ENCODE measurements around the gene POLRMT.

DNA sequence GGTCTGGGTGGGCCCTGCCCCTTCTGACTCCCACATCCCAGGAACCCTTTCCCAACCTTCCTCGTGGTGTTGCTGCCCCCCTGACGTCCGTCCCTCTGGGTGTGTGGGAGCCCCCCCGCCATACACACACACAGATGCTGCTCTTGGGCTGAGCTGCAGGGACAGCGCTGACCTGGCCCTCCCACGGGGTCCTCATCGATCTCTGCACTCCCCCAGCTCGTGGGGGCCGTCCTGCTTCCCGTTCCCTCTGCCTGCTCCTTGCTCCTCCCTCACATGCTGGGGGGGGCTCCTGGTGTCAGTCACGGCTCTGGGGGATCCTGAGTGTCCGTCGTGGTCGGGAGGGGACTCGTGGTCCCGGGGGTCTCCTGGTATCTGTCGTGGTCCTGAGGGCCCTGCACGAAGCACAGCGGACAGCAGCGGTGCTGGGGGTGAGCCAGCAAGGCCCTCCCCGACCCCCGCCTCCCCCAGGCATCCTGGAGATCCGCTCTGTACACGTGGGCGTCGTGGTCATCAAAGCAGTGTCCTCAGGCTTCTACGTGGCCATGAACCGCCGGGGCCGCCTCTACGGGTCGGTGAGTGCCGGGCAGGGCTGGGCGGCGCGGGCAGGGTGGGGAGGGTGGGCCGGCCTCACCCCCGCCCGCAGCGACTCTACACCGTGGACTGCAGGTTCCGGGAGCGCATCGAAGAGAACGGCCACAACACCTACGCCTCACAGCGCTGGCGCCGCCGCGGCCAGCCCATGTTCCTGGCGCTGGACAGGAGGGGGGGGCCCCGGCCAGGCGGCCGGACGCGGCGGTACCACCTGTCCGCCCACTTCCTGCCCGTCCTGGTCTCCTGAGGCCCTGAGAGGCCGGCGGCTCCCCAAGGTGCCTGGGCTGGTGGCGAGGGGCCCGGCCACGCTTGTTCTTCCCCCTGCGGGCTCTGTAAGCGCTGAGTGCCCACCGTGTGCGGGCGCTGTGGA lies 9.7 kb upstream of the POLRMT start:
- TF ChIP-seq, protein P1, sequence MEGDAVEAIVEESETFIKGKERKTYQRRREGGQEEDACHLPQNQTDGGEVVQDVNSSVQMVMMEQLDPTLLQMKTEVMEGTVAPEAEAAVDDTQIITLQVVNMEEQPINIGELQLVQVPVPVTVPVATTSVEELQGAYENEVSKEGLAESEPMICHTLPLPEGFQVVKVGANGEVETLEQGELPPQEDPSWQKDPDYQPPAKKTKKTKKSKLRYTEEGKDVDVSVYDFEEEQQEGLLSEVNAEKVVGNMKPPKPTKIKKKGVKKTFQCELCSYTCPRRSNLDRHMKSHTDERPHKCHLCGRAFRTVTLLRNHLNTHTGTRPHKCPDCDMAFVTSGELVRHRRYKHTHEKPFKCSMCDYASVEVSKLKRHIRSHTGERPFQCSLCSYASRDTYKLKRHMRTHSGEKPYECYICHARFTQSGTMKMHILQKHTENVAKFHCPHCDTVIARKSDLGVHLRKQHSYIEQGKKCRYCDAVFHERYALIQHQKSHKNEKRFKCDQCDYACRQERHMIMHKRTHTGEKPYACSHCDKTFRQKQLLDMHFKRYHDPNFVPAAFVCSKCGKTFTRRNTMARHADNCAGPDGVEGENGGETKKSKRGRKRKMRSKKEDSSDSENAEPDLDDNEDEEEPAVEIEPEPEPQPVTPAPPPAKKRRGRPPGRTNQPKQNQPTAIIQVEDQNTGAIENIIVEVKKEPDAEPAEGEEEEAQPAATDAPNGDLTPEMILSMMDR (IDR thresholded peaks at IDR 0.05), result no peak
- TF ChIP-seq EP300 (IDR thresholded peaks at IDR 0.05) (no peak), POLR2A (IDR thresholded peaks at IDR 0.05) (no peak), POLR2AphosphoS5 (IDR thresholded peaks at IDR 0.05) (no peak)
